Osteoblast (primary cell): ENCODE measurements around the gene ADAM12. TPM values are rescaled to one million over a fixed set of nuclear protein-coding genes. Genes with fewer than 3 reads are reported as not detected.
A peak's percentile ranks its signal among the peaks of the same experiment; 100 is the strongest.

Experiments
- DNase-seq: peaks from one replicate; pipeline ENCODE4 v3.0.0; 2011; ENCODE audit warnings: low spot score, mixed read lengths; ENCODE audit not compliant: insufficient read length; ENCODE audit errors: missing footprints
- H2AFZ ChIP-seq: 2 replicates; pipeline ENCODE4 v1.6.0; 2011; ENCODE audit warnings: mild to moderate bottlenecking, low read length
- H3K27ac ChIP-seq: 2 replicates; pipeline ENCODE4 v1.5.1; 2011; ENCODE audit warnings: mild to moderate bottlenecking, low read depth, low read length, moderate library complexity
- H3K27me3 ChIP-seq: 2 replicates; pipeline ENCODE4 v1.6.0; 2012; ENCODE audit warnings: mild to moderate bottlenecking, control low read depth, inconsistent platforms, low read length, moderate library complexity; ENCODE audit not compliant: insufficient read depth
- H3K36me3 ChIP-seq: 2 replicates; pipeline ENCODE4 v1.5.1; 2011; ENCODE audit warnings: mild to moderate bottlenecking, low read length, control low read depth, moderate library complexity; ENCODE audit not compliant: insufficient read depth
- H3K4me1 ChIP-seq: 2 replicates; pipeline ENCODE4 v1.5.1; 2011; ENCODE audit warnings: mild to moderate bottlenecking, low read length, control low read depth, moderate library complexity; ENCODE audit not compliant: insufficient read depth
- H3K4me2 ChIP-seq: 2 replicates; pipeline ENCODE4 v1.6.0; 2011; ENCODE audit warnings: mild to moderate bottlenecking, low read length; ENCODE audit not compliant: insufficient read depth
- H3K4me3 ChIP-seq: fragments of 200-600 bp; sonication (generic); 3 replicates; pipeline ENCODE4 v1.5.1; 2012; ENCODE audit warnings: mild to moderate bottlenecking, low read length, inconsistent platforms; ENCODE audit not compliant: insufficient read depth
- H3K79me2 ChIP-seq: 2 replicates; pipeline ENCODE4 v1.6.0; 2012; ENCODE audit warnings: mild to moderate bottlenecking, low read length, control low read depth, inconsistent platforms; ENCODE audit not compliant: insufficient read depth
- H3K9me3 ChIP-seq: 2 replicates; pipeline ENCODE4 v1.5.1; 2011; ENCODE audit warnings: low read depth, low read length, control low read depth
- H4K20me1 ChIP-seq: 2 replicates; pipeline ENCODE4 v1.6.0; 2012; ENCODE audit warnings: mild to moderate bottlenecking, low read length, control low read depth; ENCODE audit not compliant: insufficient read depth
- total RNA-seq: library from RNA; depleted of rRNA; stranded (reverse); fragments of >200 nt; gene quantifications from 2 replicates; pipeline ENCODE4 v1.2.3, GENCODE V29; 2012
- TF ChIP-seq, protein P1 (sequence below): IDR thresholded peaks from 2 replicates; pipeline ENCODE4 v1.5.1; 2011; ENCODE audit warnings: mild to moderate bottlenecking, low read depth, low read length, moderate library complexity; ENCODE audit errors: extremely low read depth

The ADAM12 gene
- total RNA-seq, 1 donor: 345 TPM

DNA sequence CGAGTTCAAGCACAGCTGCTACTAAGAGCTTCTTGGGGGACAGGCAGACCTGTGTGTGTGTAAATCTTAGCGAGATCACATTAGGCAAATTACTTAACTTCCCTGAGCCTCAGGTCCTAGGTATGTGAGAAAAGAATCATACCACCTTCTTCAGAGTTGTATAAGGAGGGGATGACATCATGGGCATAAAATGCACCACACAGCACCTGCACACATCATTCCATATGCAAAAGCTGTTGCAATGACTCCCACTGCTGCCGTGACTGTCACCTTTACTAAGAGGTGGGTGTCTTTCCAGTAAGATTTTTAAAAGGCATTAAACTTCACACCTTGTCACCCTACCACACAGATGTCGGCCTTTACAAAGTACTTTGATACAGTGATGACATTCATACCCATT, 345.9 kb downstream of the ADAM12 start:
- H3K79me2 ChIP-seq: no peaks in the 10 kb centered on the region
- TF ChIP-seq, protein P1, sequence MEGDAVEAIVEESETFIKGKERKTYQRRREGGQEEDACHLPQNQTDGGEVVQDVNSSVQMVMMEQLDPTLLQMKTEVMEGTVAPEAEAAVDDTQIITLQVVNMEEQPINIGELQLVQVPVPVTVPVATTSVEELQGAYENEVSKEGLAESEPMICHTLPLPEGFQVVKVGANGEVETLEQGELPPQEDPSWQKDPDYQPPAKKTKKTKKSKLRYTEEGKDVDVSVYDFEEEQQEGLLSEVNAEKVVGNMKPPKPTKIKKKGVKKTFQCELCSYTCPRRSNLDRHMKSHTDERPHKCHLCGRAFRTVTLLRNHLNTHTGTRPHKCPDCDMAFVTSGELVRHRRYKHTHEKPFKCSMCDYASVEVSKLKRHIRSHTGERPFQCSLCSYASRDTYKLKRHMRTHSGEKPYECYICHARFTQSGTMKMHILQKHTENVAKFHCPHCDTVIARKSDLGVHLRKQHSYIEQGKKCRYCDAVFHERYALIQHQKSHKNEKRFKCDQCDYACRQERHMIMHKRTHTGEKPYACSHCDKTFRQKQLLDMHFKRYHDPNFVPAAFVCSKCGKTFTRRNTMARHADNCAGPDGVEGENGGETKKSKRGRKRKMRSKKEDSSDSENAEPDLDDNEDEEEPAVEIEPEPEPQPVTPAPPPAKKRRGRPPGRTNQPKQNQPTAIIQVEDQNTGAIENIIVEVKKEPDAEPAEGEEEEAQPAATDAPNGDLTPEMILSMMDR: no peak
- no peak overlapping the region for H3K4me2 ChIP-seq
- no peaks in the 10 kb centered on the region for H3K9me3 ChIP-seq
- peaks cover 85% of the 10 kb centered on the region for H3K36me3 ChIP-seq
- peak overlapping the region; percentile 61 for H3K27ac ChIP-seq
- H3K4me1 ChIP-seq: peaks cover 5% of the 10 kb centered on the region
- no peak overlapping the region for H2AFZ ChIP-seq
- no peaks in the 10 kb centered on the region for H4K20me1 ChIP-seq
- no peaks in the 10 kb centered on the region for H3K27me3 ChIP-seq
- DNase-seq: no peak
- no peak overlapping the region for H3K4me3 ChIP-seq

GRCh38 chr10:126041804-126042231, 346.5 kb downstream of the ADAM12 start:
- Histone ChIP-seq H3K27ac (peak overlapping the region; percentile 61), H3K79me2 (no peaks in the 10 kb centered on the region), H3K4me3 (no peak overlapping the region), H2AFZ (peak overlapping the region; percentile 32), H3K9me3 (no peaks in the 10 kb centered on the region), H3K4me1 (peaks cover 5% of the 10 kb centered on the region), H4K20me1 (no peaks in the 10 kb centered on the region), H3K27me3 (no peaks in the 10 kb centered on the region), H3K4me2 (no peak overlapping the region), H3K36me3 (peaks cover 91% of the 10 kb centered on the region)
- peak; percentile 92 for DNase-seq
- TF ChIP-seq, protein P1: no peak

GRCh38 chr10:126041117-126041516, 347.2 kb downstream of the ADAM12 start:
- Histone ChIP-seq H3K9me3 (no peaks in the 10 kb centered on the region), H2AFZ (no peak overlapping the region), H3K4me2 (no peak overlapping the region), H3K36me3 (peaks cover 94% of the 10 kb centered on the region), H3K4me3 (no peak overlapping the region), H4K20me1 (no peaks in the 10 kb centered on the region), H3K27ac (peak overlapping the region; percentile 61), H3K4me1 (peaks cover 5% of the 10 kb centered on the region), H3K79me2 (no peaks in the 10 kb centered on the region), H3K27me3 (no peaks in the 10 kb centered on the region)
- no peak for DNase-seq
- TF ChIP-seq, protein P1: no peak

GRCh38 chr10:126037946-126038345, 350.3 kb downstream of the ADAM12 start:
- Histone ChIP-seq H3K36me3 (peaks cover 89% of the 10 kb centered on the region), H3K4me1 (peaks cover 5% of the 10 kb centered on the region), H4K20me1 (no peaks in the 10 kb centered on the region), H2AFZ (no peak overlapping the region), H3K79me2 (no peaks in the 10 kb centered on the region), H3K4me3 (no peak overlapping the region), H3K27ac (no peak overlapping the region), H3K9me3 (peaks cover 4% of the 10 kb centered on the region), H3K27me3 (no peaks in the 10 kb centered on the region), H3K4me2 (no peak overlapping the region)
- TF ChIP-seq, protein P1: no peak
- peak; percentile 34 for DNase-seq
